Bronchus fibroblast of lung (primary cell): ENCODE data around the gene TYSND1. TPM values are rescaled to one million over a fixed set of nuclear protein-coding genes. Genes with fewer than 3 reads are reported as not detected.

Experiments used
- total RNA-seq: library from RNA; depleted of rRNA; stranded (reverse); fragments of >200 nt; gene quantifications from 2 replicates; pipeline ENCODE4 v1.2.3, GENCODE V29; 2015

Gene TYSND1
- total RNA-seq = 8.3 and 9.4 TPM in 2 replicates

GRCh38 chr10:70146489-70147258 is at the start of gene TYSND1:
TYSND1 (minus strand) TSS chr10:70146700; CDS start chr10:70146586, 114 bp downstream.

GRCh38 chr10:70132098-70133029 is 14.1 kb downstream of the TYSND1 start, which contains the start of gene AIFM2:
AIFM2 (minus strand) TSS chr10:70132825; CDS start chr10:70124084, 8,741 bp downstream.

Other genes starting within 250 kb of the TYSND1 start
- 20.8 and 21.2 TPM in 2 replicates for gene MACROH2A2, start 93.9 kb downstream of the TYSND1 start, total RNA-seq
- 6.1 and 6.5 TPM in 2 replicates for gene AIFM2, start 13.9 kb downstream of the TYSND1 start, total RNA-seq
- gene SAR1A, start 23.8 kb upstream of the TYSND1 start, total RNA-seq = 67.8 and 76.2 TPM in 2 replicates
- gene PPA1, start 86.7 kb upstream of the TYSND1 start, total RNA-seq = 146 and 167 TPM in 2 replicates
- not detected in 2 replicates for gene NPFFR1, start 137.3 kb upstream of the TYSND1 start, total RNA-seq
- gene LRRC20, start 235.9 kb upstream of the TYSND1 start, total RNA-seq = 22.4 and 31.5 TPM in 2 replicates